ENCODE data around the gene ADAMTS2. TPM values are rescaled to one million over a fixed set of nuclear protein-coding genes. Genes with fewer than 3 reads are reported as not detected.

Gene ADAMTS2
- total and polyA plus RNA-seq, 2 of the 8 experiments (the other 6 are each of a cell fraction or from before 2014, with no cell fraction given): 6.6 to 7.3 TPM

DNA sequence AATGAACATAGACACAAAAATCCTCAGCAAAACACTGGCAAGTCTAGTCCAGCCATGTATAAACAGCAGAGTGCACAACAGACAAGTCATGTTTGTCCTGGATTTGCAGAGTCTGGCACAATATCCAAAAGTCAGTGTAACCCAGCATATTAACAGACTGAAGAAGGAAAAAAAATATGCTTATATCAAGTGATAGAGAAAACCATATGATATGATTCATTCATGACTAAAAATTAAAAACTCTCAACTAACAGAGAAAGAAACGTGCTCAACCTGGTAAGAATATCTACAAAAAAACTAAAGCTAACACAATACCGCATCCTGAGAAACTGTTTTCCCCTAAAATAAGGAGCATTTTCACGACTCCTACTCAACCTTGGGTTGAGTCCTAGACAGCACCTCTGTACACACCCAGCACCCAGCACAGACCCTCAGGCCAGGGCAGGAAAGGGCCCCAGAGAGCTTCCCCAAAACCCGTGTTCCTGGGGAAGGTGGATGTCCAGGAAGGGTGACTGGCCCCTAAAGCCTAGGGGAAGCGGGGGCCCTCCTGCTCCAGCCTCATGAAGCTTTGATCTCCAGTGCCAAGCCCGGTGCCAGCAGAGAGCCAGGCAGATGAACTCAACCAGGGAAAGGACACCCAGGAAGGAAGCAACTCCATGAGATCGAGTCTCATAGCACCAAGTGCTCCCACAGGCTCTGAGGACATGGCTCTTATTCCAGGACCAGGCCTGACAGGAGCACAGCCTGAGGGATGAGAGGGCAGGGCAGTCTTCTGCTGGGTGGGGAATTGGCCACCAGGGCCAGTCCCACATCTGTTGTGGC lies 38.9 kb downstream of the ADAMTS2 start:
- H3K79me2 ChIP-seq (ENCODE audit: control insufficient read depth in 1 of 2, insufficient read depth in 2 of 2, low read length in 2 of 2): no peaks in the 10 kb centered on the region
- H3K27me3 ChIP-seq (replicated peaks in 1 of 4; ENCODE audit: control insufficient read depth in 3 of 4, extremely low read depth in 1 of 4, insufficient read depth in 3 of 4, low read length in 3 of 4): no peaks in the 10 kb centered on the region
- no peaks in the 10 kb centered on the region for H3K9me3 ChIP-seq (ENCODE audit: insufficient read depth in 2 of 2, low read depth in 1 of 2, low read length in 1 of 2)
- H2AK5ac ChIP-seq (ENCODE audit: low read depth, low read length): no peak overlapping the region
- no peak overlapping the region for H3K23ac ChIP-seq (ENCODE audit: insufficient read length)
- no peaks in the 10 kb centered on the region for H4K20me1 ChIP-seq (replicated peaks in 1 of 2; ENCODE audit: control insufficient read depth in 1 of 2, insufficient read depth in 2 of 2, low read length in 2 of 2)
- H3K56ac ChIP-seq (replicated peaks; ENCODE audit: insufficient read length, low read depth, low read length): no peak overlapping the region
- FAIRE-seq (no peak), DNase-seq (ENCODE audit: low read depth in 1 of 2, low spot score in 2 of 2) (no peak)
- CTCF ChIA-PET (ENCODE audit: partially characterized antibody): no interaction called here
- no peak overlapping the region for H2BK20ac ChIP-seq (ENCODE audit: low read length)
- no peaks in the 10 kb centered on the region for H3K23me2 ChIP-seq (ENCODE audit: low read depth, low read length)
- H3K9ac ChIP-seq (replicated peaks in 1 of 4; ENCODE audit: extremely low read depth in 1 of 4, low read depth in 3 of 4, low read length in 3 of 4): no peak overlapping the region
- no peak overlapping the region for H2BK12ac ChIP-seq (ENCODE audit: low read depth, low read length)
- H4K5ac ChIP-seq (ENCODE audit: insufficient read length, low read depth, low read length): no peak overlapping the region
- no peak overlapping the region for H4K91ac ChIP-seq (replicated peaks; ENCODE audit: insufficient read length, low read length)
- H4K8ac ChIP-seq (ENCODE audit: extremely low read depth, insufficient read depth, low read length): no peak overlapping the region; the same call in 1 of the 2 replicates
- H3K4me1 ChIP-seq (replicated peaks in 1 of 4; ENCODE audit: control insufficient read depth in 3 of 4, insufficient read depth in 4 of 4, low read length in 3 of 4): no peaks in the 10 kb centered on the region; a peak in 1 of 7 replicates
- H2BK120ac ChIP-seq (replicated peaks; ENCODE audit: low read depth, low read length): no peak overlapping the region
- no peak overlapping the region for H2AFZ ChIP-seq (ENCODE audit: low read length)
- no peak overlapping the region for H3K4me3 ChIP-seq (ENCODE audit: extremely low read depth in 1 of 4, insufficient read depth in 2 of 4, low read depth in 3 of 4, low read length in 4 of 4)
- 89% methylated on average over 7 of the region's 7 CpGs; no CpG with 5 or more reads in 1 of the 2 experiments for WGBS, 2 experiments (ENCODE audit: extremely low coverage in 1 of 2, insufficient coverage in 1 of 2, insufficient read length in 1 of 2, insufficient replicate concordance in 2 of 2, low coverage in 1 of 2, low lambda C conversion rate in 2 of 2, missing lambda C conversion rate in 1 of 2)
- H3K4ac ChIP-seq (replicated peaks; ENCODE audit: insufficient read length, low read depth, low read length): no peak overlapping the region
- H2BK15ac ChIP-seq (ENCODE audit: low read length): no peak overlapping the region
- no peak overlapping the region for H3K18ac ChIP-seq (ENCODE audit: extremely low read depth, low read length)
- no peaks in the 10 kb centered on the region for H3K79me1 ChIP-seq (ENCODE audit: low read depth, low read length)
- POLR2A ChIA-PET (ENCODE audit: partially characterized antibody): no interaction called here
- H3K27ac ChIP-seq (ENCODE audit: low read depth, low read length): no peak overlapping the region
- H3K14ac ChIP-seq (ENCODE audit: insufficient read length): no peak overlapping the region
- H2BK5ac ChIP-seq (ENCODE audit: low read depth, low read length): no peak overlapping the region
- no peak overlapping the region for H3K4me2 ChIP-seq (ENCODE audit: insufficient read depth in 1 of 2, low read depth in 2 of 2, low read length in 2 of 2)
- no peaks in the 10 kb centered on the region for H3K36me3 ChIP-seq (ENCODE audit: control insufficient read depth in 2 of 4, insufficient read depth in 4 of 4, low read length in 3 of 4)
- TF ChIP-seq SRF (IDR thresholded peaks at IDR 0.05; ENCODE audit: low read depth, low read length) (no peak), CBX8 (IDR thresholded peaks at IDR 0.05; ENCODE audit: borderline replicate concordance, low read depth, low read length) (no peak), CBX5 (IDR thresholded peaks at IDR 0.05; ENCODE audit: low read depth, low read length) (no peak), KDM4A (IDR thresholded peaks at IDR 0.05; ENCODE audit: low read depth, low read length, severe bottlenecking) (no peak)
